Panc1 (cell line): ENCODE results near the gene CRIP2.

Experiments
- CTCF ChIP-seq: fragments of 450-650 bp; IDR thresholded peaks from 2 replicates; pipeline ENCODE4 v1.5.1; 2017; ENCODE audit warnings: mild to moderate bottlenecking
- POLR2AphosphoS5 ChIP-seq: IDR thresholded peaks from 2 replicates; pipeline ENCODE4 v1.6.1; 2012; ENCODE audit warnings: mild to moderate bottlenecking, low read depth, low read length, moderate library complexity
- REST ChIP-seq, 2 experiments: IDR thresholded peaks; 2 replicates each; pipeline ENCODE4 v1.6.1; 2011 to 2012; ENCODE audit warnings: low read depth in 2 of 2, control low read depth in 1 of 2, low read length in 1 of 2, mild to moderate bottlenecking in 1 of 2, moderate library complexity in 1 of 2; ENCODE audit not compliant: insufficient read depth in 1 of 2

- TF ChIP-seq CTCF (no peak), POLR2AphosphoS5 (no peak), REST (IDR thresholded peaks at IDR 0.05; ENCODE audit: insufficient read depth in 1 of 2, low read depth in 2 of 2, low read length in 1 of 2) (no peak)
Observed at GRCh38 chr14:105500036-105500725, 25.6 kb downstream of the CRIP2 start.
